ENCODE measurements around the gene GNG12.
"Not testable (repeated sequence)": the region's sequence is repeated elsewhere in the genome, so short reads cannot be mapped to it uniquely, and the experiment has no call there.

The GNG12 gene

DNA sequence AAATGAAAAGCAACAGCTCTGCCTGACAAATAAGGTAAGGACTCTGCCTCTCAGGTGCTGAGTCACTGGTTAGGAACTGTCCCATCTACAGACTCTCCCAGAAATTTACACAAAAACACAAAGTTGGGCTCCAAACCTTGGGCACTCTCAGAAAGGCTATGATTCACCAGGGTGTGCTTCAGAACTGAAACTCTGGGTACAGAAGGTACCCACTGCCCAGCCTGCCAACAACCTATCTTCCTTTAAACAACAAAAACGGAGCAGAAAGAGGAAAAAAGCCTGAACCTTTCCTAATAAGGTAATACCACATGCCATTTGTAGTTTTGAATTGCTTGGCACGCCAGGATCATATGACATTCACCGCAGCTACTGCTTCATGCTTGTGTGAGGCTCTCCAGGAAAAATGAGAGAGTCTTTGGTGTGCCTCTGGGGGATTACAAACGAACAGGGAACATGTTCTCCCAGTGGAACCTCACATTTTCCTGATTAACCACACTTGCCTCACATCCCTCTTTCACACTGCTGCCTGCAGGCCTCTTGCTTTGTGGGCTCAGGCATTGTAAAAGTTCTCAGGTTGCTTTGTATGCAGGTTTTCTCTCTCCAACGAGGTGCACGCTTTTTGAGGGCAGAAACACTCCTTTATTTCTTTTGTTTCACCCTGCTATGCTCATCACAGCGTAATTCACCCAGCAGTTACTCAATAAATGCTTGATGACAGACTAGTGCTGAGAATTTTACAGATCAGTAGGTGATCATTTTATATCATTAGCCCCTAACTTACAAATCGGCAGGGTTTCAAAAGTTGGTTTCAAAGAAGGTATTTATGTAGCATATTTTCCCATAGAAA is 83.2 kb downstream of the GNG12 start:
- DNase-seq, result no peak

DNA sequence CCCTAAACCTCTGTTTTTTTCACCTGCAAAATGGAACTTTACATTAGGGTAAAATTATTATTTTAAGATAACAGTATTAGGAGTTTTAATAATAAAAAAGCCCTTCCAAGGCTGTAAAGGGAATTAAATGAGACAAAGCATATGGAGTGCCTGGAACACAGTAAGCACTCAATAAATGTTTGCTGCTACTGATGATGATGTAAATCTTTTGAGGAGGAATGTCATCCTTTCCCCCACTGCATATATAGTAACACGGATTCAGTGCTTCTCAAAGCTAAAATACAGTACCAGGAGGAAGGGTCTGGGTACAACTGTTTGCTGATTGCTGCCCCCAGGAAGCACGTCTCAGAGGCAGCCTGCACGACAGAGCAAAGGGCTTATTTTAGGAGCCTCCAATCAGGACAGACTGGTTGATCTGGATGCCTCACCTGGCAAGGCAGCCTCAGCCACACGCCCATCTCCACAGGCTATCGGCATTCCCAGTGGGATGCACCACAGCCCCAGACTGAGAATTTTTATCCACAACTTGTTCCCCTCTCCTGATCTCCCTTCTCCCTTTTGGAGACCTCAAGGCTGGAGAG is 83.9 kb downstream of the GNG12 start:
- no peak for DNase-seq

DNA sequence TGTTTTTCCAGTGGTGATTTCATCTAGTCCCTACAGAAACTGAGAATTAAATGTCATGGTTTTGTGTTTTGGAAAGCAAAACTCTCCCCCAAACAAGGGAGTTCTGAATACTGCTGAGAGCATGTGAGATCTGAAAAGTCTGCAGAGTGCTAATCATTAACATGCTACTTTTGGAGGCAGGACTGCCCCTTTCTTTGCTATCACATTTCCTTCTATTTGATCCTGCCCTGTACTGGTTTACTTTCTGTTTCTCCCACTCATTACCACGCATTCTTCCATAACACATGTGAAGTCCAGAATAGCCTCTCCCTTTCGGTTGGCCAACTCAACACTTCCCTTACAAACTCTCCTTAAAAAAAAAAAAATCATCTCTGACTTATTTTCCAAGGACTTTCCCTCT is 84.6 kb downstream of the GNG12 start:
- DNase-seq, result no peak

DNA sequence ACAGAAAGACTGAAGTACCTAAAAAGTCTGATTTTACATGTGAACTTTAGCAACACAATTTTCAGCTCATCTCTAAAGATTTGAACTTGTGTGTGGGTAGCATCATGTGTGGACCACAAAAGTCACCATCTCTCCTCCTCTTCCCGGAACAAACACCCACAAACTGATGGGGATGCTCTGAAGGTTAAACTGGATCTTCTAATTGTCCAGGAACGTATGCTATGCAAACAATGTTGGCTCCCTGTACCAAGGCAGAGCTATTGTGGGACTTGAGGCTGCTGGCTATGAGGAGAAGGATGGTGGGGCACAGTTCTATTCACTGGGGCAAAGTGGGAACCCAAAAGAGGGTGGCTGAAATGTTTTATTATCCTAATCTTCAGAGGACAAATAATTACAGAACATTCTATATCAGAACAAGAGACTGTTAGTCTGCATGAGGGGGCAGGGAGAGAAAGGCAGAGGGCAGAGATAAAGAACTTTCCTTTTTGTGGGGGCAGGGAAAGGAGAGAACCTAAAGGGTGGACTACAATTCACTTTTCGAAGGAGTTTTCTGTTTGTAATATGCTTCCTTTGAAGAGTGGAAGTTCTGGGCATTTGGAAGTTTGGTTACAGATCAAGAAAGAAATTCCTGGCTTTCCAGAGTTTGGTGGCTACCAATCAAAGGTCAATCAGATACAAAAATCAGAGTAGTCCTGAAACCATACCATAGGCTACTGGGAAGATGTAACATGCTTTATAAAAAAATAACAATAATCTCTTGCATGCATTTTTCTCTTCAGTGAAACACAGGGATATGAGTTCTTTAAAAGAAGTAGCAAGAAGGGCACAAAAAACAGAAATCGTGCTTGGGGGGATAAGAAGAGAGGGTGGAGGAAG is 85.4 kb downstream of the GNG12 start:
- DNase-seq, result no peak

DNA sequence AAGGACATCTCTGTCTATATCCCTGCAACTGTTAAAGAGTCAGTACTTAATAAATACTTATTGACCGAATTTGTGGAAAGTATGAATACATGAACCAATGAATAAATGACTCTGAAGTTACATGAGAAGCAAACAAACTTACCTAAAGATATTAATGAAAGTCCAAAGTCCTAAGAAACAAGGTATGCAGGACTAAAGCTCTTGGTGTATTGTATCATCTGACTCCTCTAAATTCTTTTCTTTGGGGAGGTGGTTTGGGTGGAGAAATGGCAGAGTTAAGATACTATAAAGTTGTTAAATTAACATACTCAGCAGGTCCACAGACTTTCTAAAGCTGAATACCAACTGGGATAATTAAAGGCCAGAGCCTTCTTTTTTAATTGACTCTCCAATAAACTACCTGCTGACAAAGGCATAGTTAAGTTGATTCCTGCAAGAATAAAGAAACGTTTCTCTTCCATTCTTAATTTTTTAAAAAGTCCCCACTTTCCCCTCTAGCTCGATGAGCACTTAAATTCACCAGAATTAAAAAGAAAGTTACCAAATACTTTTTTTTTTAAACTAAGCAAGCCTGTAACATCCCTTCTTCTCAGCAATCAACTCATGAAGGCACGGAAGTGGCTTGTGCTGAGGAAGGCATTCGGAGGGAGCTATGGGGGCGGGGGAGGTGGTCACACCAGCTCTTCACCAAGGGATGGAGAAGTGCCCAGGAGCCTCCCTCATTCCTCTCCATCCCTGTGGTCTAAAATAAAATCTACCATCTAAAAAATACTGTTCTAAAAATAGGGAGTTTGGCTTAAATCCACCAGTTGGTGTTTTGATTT is 87.2 kb downstream of the GNG12 start:
- no peak for DNase-seq

DNA sequence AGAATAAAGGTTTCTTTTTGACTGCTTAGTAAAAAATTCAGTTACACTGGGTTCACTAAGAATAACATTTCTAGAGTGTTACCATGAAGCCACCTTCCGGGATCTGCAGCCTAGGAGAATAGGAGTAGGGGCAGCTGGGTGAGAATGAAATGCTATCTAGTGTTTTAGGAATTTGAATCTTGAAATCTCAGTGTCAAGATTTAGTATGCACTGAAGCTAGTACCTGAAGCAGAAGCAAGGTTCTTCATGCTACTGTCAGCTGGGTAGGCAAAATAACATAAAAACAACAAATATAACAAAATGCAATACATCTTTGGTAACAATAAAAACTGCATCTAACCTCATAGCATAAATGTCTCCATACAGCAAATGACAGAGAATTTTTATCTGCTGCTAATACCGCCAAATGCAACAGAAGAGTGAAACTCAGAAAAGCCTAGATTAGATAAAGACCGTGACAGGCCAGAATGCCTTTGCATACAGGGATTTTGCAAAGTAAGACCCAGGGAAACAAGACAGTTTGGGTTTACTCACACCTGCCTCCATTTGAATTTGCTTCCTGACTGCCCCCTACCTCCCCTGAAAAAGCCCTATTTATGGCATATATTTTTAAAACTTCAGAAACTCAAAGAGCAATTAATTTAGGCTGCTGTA is 90.1 kb downstream of the GNG12 start:
- DNase-seq, result no peak

DNA sequence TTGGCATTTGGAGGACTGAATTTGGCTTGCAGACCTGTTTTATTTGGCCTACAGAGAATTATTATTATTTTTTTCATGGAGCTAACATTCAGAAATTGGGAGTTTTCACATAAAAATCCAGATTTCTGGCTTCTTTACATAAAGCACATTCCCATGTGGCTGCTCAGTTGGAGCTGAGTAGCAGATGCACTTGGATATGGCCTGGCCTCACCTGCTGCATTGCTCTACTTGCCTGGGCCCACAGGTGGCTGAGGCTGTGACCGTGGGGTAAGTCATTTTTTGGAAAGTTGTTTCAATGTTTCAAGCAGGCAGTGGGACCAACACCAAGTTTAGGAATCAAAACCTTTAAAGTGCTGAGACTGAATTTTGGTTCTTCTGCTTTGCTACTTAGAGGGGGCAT is 91.5 kb downstream of the GNG12 start:
- no peak for DNase-seq

DNA sequence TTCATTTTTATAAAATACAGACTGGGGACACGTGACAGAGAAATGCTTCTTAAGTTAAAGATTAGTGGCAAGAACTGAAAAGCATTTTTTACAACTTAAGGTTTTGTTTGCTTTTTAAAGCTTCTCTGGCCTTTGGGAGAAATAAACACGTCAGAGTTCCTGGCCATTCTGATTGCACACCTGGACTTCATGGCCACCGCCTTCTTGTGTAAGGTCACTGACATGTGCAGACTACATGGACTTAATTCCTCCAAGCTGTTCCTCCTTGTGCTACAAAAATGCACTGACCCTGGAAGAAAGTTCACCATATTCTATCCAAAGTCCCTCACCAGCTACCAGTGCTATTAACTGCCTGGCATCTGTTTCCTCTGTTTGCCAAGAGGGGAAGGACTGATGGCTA is 92.1 kb downstream of the GNG12 start:
- no peak for DNase-seq

DNA sequence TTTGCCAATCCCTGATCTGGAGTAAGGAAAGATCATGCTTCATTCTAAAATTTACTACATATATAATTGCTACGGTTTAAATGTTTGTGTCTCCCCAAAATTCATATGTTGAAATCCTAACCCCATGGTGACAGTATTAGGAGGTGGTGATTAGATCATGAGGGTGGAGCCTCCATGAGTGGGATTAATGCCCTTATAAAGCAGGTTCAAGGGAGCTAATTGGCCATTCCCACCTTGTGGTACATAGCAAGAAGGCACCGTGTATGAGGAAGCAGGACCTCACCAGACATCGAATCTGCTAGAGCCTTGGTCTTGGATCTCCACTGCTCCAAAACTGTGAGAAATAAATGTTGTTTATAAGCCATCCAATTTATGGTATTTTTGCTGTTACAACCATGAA is 92.7 kb downstream of the GNG12 start:
- DNase-seq, result no peak

DNA sequence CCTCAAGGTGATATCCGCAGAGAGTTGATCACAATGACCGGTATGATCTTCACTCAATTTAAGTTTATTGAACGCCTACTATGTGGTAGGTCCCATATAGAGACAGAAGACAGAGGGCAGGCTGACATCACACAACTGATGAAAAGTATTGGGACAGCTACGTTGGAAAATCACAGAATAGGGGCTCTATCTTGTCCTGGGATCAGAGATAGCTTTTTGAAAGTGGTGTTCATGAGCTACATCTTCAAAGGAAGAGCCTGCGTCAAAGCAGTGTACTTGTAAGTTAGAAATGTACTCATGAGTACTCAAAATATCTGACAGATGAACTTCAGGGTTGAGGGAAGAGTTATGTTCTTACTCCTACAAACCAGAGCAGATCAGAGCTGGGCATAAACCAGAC is 93.9 kb downstream of the GNG12 start:
- no peak for DNase-seq

DNA sequence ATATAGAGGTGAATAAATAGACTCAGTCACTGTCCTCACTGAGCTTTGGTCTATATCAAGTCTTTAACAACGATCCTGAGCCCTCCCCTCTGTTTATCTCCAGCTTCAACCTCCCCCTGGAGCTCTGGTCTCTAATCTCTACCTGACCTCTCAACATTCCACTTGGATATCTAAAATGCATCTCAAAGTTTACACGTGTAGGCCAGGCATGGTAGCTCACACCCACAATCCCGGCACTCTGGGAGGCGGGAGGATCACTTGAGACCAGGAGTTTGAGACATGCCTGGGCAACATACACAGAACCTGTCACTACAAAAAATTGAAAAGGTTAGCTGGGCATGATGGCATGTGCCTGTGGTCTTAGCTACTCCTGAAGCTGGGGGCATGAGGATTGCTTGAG is 94.9 kb downstream of the GNG12 start:
- no peak for DNase-seq

DNA sequence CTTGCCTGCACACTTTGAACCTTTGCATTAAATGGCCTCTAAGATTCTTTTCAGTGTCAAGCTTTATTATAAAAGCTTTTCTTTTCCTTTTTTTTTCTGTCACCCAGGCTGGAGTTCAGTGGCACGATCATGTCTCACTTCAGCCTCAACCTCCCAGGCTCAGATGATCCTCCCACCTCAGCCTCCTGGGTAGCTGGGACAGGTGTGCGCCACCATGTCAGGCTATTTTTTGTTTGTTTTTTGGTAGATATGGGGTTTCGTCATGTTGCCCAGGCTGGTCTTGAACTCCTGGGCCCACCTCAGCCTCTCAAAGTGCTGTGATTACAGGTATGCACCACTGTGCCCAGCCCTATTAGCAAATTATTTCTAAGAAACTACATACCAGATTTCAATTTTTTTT is 95.4 kb downstream of the GNG12 start:
- no peak for DNase-seq

DNA sequence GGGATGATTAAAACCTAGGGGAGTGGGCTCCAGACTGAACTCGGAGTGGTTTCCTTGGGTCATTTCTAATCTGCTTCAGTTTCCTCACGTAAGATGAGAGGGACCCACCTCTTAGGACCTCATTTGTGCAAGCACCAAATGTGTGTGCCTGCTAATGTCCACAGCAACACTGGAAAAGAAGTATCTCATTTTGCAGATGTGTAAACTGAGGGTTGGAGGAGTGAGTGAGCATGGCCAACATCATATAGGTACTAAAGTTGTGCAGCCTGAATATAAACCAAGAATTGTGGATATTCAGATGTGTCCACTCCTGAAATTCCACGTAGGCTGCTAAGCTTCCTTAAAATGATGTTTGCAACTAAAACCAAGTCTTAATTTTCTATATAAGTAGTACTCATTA is 96.5 kb downstream of the GNG12 start:
- DNase-seq, result no peak

DNA sequence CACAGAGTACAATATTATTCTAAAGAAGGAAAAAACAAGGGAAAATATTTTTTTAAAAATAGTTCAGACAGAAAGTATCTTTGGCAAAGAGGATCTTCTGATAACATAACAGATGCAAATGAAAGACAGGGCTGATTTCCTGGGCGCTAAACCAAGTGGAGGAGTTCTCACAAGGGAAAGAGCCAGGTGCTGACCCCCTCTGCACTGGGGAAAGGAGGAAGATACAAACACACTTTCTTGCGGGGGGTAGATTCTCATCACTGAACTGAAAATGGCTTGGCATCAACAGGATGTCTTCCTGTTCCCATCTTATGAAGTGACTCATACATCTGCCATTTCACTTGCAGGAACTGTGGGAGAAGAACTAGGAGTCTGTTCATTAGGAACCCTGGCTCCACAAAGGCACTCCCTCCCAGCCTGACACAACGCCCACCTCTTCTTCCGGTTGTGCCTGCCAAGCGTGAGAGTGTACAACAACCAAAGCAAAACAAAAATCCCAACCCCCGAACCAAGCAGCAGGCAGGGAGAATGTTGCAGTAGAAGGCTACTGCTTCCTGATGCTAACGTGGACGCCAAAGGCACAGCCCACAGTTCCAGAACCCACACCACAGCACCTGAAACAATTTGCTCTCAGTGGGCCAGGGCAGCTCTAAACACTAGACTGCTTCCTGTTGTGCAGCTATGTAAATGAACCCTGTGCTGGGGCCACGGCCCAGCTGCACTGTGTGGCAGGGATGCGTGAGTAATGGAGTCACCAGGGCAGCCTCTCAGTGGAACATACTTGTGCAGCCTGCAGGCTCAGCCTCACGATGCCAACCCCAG is 97.2 kb downstream of the GNG12 start:
- DNase-seq, result no peak

DNA sequence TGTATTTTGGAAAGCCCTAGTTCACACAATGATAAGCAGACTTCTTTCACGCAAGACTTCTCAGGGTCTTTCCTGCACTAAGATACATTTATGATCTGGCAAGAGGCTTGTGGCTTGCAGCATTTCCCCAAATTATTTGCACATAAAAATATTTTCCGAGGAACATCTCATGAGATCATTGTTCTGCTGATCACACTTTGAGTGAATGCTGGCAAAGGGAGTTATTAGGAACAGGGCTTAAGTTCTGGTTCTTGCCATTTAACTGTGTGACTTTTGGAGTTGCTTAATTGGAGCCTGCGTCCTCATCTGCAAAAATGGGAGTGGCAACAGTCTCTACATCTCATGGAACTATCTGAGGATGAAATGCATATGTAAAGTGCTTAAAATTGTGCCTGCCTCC is 98.1 kb downstream of the GNG12 start:
- DNase-seq, result no peak

DNA sequence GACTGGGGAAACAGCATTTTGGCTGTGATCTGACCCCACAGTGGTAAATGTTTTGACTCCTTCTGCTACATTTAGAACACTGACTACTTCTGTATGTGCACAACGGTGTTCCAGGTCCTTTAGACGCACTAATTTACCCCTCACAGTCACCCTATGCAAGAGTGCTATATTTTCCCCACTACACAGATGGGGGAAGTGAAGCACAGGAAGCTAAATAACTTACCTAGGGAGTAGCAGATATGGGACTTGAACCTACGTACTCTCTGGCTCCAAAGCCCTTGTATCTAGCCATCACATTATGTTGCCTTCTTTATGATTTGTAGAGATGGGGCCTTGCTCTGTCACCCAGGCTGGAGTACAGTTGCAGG is 99.0 kb downstream of the GNG12 start:
- no peak for DNase-seq

DNA sequence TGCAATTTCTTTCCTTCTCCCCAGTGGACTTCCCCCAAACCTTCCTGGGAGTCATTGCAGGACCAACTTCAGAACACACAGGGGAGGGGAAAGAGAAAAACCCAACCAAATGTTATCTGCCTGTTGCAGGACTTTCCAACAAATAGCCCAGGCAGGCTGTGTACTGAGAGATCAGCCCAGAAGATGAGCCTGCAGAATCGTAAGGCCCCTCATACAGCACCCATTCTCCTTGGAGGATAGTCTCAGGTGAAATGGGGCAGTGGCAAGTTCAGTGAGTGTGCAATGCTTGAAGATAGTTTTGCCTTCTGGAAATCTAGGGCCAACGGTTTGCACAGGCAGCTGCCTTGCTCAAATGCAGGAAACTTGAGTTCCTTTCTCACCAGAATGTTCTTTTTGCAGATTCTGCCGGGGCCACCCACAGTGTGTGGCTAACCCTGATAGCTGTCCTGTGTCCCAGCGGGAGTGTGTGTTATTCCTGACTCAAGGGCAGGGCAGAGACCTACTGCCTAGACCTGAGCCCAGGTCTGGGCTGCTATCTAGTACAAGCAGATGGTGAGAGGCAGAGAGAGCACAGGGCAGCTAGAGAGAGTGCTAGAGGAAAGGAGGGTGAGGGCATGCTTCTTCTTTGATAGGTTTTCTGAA is 99.5 kb downstream of the GNG12 start:
- no peak for DNase-seq

DNA sequence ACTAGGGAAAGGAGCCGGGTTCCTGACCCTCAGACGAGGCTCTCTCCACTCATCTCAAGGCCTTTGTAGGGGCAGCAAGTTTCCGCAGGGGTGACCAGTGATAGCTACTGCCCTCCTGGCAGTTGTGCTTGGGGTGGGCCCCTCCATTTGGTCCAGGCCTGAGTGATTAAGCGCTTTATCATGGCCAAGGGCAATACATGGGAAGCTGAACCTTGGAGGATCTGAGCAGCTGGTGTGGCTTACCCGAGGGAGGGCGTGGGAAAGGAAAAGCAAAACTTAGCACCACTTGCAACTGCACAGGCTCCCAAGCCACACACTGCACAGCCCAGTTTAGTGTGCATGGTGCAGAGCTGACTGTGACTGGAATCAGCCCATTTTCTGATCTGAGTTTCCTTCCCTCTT is 100.5 kb downstream of the GNG12 start:
- no peak for DNase-seq

DNA sequence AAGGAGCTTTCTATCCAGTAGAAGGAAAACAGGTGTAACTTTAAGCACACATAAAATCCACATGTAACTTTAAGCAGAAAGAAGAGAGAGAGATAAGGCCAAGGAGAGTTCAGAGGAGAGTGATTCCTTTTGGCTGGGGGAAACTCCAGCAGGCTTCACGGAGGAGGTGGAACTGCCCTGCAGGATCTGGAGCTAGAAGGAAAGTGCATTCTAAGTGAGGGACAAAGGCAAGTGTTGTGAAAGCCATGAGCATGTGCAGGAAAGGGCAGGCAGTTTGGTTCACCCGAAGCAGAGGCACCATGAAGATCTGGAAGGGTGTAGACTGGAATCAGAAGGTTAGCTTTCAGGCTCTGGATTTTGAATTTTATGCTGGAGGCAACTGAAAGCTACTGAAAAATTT is 101.9 kb downstream of the GNG12 start:
- DNase-seq, result no peak

DNA sequence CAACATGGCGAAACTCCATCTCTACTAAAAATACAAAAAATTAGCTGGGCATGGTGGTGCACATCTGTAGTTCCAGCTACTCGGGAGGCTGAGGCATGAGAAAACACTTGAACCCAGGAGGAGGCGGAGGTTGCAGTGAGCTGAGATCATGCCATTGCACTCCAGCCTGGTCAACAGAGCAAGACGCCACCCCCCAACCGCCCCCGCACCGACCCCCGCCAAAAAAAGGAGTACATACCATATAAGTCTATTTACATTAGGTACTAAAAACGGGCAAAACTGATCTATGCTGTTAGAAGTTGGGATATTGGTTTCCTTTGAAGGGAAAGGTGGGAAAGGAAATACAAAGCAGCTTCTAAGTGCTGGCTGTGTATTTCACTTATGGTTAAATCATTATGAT is 103.0 kb downstream of the GNG12 start:
- DNase-seq, result not testable (repeated sequence)

DNA sequence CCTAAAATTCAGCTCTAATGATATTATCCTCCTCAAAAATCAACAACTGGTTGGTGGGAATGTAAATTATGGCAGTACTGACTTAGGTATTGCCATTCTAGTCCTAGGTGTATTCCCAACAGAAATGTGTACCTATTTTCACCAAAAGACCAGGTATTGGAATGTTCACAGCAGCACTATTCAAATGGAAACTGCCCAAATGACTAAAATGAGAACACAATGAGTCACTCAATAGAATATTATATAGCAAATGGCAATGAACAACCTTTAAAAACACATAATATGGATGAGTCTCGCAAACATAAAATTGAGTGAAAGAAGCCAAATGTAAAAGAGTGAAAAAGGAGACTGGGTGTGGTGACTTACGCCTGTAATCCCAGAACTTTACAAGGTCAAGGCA is 103.4 kb downstream of the GNG12 start:
- DNase-seq, result no peak
